Measurements from ENCODE around the gene ATP12A. TPM values are rescaled to one million over a fixed set of nuclear protein-coding genes. Genes with fewer than 3 reads are reported as not detected.
"Not testable (repeated sequence)": the region's sequence is repeated elsewhere in the genome, so short reads cannot be mapped to it uniquely, and the experiment has no call there.

The ATP12A gene
- polyA plus RNA-seq, 4 donors: 0.22 to 32.6 (median 15.6) TPM

GRCh38 chr13:24724714-24725113, 44.5 kb downstream of the ATP12A start:
- DNase-seq (ENCODE audit: low read depth in 4 of 4, low spot score in 3 of 4): no peak

- DNase-seq (ENCODE audit: low read depth in 4 of 4, low spot score in 3 of 4): no peak
Measured at GRCh38 chr13:24725379-24725778, 45.2 kb downstream of the ATP12A start.

GRCh38 chr13:24727731-24728601, 47.8 kb downstream of the ATP12A start:
- peak in 2 of 4 donors; percentile 27 to 53 for DNase-seq (ENCODE audit: low read depth in 4 of 4, low spot score in 3 of 4)

- not testable (repeated sequence) for DNase-seq (ENCODE audit: low read depth in 4 of 4, low spot score in 3 of 4)
Measured at GRCh38 chr13:24730873-24731567, 50.8 kb downstream of the ATP12A start.

- no peak for DNase-seq (ENCODE audit: low read depth in 4 of 4, low spot score in 3 of 4)
Measured at GRCh38 chr13:24734950-24735349, 54.7 kb downstream of the ATP12A start.

DNA sequence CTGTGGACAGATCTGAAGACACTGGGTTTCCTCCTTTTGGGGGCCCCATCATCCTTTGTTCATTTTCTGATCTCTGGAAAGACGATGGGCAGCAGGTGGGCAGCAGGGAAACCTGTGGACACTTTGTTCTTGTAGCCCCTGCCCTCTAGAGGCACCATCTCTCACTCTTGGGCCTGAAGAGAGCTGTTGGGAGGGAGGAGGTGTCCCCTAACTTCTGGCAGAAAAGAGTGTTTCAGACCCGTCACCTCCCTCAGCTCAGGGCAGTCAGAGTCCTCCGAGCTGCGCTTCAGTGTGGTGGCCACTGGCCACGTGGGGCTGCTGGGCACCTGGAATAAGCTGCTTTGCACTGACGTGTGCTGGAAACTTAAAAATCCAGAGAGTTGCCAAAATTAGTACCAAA, 56.8 kb downstream of the ATP12A start:
- no peak for DNase-seq (ENCODE audit: low read depth in 4 of 4, low spot score in 3 of 4)

GRCh38 chr13:24738366-24738847, 58.2 kb downstream of the ATP12A start:
- no peak for DNase-seq (ENCODE audit: low read depth in 4 of 4, low spot score in 3 of 4)

DNA sequence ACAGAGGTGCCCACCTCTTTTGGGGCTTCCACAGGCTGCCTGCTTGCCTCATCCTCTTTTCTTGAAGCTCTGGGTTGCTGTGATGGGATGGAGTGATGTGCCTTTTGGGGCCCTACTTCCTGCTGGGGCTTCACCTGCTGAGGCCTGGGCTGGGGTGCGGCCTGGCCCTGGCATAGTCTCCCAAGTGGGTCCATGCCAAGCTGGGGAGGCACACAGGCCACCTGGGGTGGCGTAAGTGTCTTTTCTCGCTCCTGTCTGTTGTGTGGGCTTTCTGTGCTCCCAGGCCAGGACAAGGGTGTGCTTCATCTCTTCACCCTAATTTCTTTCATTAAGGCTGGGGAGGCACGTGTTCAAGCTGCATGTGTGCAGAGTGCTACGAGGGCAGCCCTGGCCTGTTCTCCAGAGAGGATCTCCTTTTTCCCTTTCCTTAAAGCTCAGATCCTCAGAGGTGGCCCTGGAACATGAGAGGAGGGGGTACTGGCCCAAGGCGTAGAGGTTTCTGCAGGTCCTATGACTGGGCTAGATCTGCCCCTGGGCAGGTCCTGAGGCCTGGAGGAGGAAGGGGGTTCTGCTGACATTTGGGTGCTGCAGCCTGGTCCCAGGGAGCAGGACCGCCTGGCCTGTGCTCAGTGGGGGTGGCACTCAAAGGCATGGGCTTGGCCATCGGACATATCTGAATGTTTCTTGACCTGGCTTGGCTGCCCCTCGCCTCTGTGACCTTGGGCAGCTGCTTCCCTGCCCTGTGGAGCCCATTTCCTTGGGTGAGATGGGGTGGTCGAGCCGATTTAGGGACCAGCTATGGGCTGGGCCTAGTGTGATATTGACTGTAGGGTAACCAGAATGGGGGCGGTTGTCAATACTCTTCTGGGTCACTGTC, 60.0 kb downstream of the ATP12A start:
- no peak for DNase-seq (ENCODE audit: low read depth in 4 of 4, low spot score in 3 of 4)

- DNase-seq (ENCODE audit: low read depth in 4 of 4, low spot score in 3 of 4): no peak
Measured at GRCh38 chr13:24741016-24741662, 60.9 kb downstream of the ATP12A start.

DNA sequence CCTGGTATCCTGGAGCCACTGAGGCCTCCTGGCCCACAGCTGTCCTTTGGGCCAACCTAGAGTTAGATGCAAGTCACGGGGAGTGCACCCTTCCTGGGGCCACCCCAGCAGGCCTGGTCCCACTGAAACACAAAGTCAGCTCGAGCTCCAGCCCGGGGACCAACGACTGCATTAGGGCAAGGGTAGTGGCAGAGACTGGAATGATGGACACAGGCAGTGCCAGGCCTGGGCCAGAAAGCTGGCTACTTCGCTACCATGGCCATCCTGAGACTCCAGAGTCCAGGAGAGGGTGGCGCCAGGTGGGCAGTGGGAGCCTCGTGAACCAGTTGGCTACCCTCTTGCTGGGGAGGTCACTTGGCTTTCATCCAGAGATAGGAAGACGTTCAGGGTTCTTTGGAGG, 61.6 kb downstream of the ATP12A start:
- no peak for DNase-seq (ENCODE audit: low read depth in 4 of 4, low spot score in 3 of 4)

DNA sequence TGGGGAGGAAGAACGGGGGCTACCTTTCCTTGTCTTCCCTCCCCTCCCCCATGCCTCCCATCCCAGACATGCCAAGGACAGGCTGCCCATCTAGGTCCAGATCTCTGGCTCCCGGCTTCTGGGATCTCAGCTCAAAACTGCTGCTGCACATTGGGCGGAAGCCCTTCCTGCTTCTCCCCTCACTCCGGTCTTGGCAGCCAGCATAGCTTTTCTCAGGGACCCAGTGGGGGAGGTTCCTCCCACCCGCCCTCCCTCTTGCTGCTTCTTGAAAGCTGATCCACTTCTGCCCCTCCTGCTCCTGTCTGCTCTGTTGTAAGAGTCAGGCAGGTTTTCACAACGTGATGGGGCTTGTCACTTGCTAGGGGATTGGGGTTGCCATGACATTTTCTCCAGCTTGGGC, 62.1 kb downstream of the ATP12A start:
- no peak for DNase-seq (ENCODE audit: low read depth in 4 of 4, low spot score in 3 of 4)

- no peak for DNase-seq (ENCODE audit: low read depth in 4 of 4, low spot score in 3 of 4)
Measured at GRCh38 chr13:24742977-24743376, 62.8 kb downstream of the ATP12A start.

GRCh38 chr13:24744247-24744646, 64.0 kb downstream of the ATP12A start:
- DNase-seq (ENCODE audit: low read depth in 4 of 4, low spot score in 3 of 4): no peak

DNA sequence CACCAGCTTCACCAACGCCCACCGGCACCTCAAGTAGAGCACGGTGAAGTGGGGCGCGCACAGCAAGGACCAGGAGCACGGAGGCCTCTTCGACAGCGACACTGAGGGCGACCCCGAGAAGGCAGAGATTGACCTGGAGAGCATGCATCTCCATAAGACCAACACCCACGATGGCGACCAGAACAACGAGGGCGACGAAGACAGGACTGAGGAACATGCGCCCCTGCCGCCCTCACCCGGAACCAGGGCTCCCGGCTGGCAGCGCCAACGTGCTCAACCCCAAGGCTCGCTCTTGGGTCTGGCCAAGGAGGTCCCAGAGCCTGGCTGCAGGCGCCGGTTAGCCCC, 65.3 kb downstream of the ATP12A start:
- DNase-seq (ENCODE audit: low read depth in 4 of 4, low spot score in 3 of 4): no peak

DNA sequence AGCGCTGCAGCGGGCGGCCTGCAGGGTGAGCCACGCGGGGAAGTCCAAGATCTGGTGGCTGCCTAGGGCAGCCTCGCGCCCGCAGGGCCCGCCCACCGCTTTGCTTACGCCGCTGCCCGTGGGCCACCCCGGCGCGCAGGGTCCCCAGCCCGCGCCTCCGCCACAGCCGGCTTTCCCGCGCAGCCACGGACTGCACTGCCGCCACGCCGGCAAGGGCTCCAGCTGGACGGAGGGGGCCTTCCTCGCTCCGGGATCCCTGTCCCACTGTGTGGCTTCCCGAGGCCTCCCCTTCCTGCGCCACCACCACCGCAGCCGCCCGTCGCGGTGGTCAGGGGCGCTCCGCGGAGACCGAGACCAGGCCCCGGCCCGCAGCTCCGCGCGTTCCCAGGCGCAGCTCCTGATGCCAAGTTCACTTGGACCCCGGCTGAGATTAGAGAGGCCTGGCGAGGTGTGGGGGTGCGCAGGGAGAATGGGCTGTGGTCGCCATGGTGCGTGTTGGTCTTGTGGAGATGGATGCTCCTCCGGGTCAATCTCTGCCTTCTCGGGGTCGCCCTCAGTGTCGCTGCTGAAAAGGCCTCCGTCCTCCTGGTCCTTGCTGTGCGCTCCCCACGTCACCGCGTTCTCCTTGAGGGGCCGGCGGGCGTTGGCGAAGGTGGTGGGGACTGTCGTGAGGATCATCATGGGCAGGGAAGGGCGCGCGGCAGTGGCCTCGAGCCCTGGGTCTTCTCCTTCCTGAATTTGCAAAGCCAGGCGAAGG, 65.8 kb downstream of the ATP12A start:
- no peak for DNase-seq (ENCODE audit: low read depth in 4 of 4, low spot score in 3 of 4)

GRCh38 chr13:24746618-24747247, 66.5 kb downstream of the ATP12A start:
- DNase-seq (ENCODE audit: low read depth in 4 of 4, low spot score in 3 of 4): no peak

DNA sequence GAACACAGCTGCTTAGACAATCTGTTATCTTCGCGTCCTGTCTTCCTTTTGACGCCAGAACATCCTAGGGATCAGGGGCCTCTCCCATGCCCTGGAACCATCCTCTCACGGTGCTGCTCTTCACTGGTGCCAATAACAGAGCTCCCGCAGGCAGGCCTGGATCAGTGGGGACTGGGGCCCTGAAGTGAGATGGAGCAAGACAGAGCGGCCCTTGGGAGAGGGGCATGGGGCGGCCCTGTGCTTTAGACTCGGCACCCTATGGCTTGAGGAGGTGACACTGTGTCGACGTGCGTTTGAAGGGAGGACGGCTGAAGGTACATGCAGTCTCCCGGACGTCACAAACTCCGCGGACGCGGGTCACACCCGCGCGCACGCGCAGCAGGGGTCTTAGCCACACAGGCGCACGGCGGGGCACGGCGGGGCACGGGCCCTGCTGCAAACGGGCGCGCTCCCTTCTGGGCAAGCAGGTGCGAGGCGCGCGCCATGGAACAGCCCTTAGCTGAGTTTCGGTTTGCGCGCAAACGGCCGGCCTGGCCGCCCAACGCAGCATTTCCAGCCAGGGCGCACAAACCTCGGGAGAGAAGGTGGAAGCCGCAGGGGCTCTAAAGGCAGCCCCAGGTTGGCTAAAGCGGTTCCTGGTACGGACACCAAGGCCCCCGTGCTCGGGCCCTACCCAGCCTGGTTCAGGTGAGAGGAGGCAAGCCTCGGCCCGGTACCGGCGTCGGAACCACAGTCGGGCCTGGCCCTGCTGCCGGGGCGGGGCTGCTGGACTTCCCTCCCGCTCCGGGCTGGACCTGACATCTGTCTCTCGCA, 67.2 kb downstream of the ATP12A start:
- DNase-seq (ENCODE audit: low read depth in 4 of 4, low spot score in 3 of 4): no peak

- DNase-seq (ENCODE audit: low read depth in 4 of 4, low spot score in 3 of 4): no peak
Measured at GRCh38 chr13:24748061-24748400, 67.8 kb downstream of the ATP12A start.

- no peak for DNase-seq (ENCODE audit: low read depth in 4 of 4, low spot score in 3 of 4)
Measured at GRCh38 chr13:24759197-24759596, 79.0 kb downstream of the ATP12A start.
